ENCODE data around the gene STAC.

Gene STAC

DNA sequence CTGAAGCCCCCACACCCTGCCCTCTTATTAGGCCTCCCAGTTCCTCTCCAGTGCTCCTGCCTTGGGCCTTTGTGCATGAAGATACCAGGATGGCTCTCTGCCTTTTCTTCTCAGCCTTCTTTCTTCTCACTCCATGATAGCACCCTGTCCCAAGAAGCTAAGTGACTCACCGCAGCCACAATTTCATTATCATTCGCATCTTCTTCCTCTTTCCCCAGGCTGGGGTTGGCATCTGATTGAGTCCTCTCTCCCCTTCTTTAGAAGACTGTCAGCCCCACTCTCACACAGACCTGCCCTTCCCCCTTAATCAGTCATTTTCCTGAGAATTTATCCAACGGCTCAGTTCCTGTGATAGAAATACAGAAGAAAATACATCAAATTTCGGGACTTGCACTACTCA, 102.0 kb downstream of the STAC start:
- TF ChIP-seq PPARA (CRISPR knock-in tag; IDR thresholded peaks at IDR 0.05; ENCODE audit: borderline replicate concordance) (no peak), BACH2 (CRISPR knock-in tag; IDR thresholded peaks at IDR 0.05; ENCODE audit: borderline replicate concordance) (no peak)
- TF ChIP-seq, protein P1, sequence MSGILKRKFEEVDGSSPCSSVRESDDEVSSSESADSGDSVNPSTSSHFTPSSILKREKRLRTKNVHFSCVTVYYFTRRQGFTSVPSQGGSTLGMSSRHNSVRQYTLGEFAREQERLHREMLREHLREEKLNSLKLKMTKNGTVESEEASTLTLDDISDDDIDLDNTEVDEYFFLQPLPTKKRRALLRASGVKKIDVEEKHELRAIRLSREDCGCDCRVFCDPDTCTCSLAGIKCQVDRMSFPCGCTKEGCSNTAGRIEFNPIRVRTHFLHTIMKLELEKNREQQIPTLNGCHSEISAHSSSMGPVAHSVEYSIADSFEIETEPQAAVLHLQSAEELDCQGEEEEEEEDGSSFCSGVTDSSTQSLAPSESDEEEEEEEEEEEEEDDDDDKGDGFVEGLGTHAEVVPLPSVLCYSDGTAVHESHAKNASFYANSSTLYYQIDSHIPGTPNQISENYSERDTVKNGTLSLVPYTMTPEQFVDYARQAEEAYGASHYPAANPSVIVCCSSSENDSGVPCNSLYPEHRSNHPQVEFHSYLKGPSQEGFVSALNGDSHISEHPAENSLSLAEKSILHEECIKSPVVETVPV (CRISPR knock-in tag; IDR thresholded peaks at IDR 0.05): no peak
- ATAC-seq: no peak

DNA sequence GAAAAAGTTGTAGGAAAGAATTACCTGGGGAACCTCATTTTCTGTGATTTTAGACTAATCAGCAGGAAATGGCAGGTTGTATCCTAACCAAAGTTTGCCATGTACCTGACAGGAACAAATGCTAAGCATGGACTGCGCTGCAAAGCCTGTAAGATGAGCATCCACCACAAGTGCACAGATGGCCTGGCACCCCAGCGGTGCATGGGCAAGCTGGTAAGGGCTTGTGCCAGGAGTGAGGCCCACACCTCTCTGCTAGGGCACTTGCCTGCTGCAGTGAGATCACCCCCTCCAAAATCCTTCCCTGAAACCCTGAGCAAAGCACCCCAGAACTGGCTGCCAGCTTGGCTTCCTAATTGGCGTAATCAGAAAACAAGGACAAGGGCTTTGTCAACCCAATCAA, 102.6 kb downstream of the STAC start:
- no peak for ATAC-seq
- TF ChIP-seq SNAI2 (CRISPR knock-in tag; IDR thresholded peaks at IDR 0.05) (no peak), ZNF8 (CRISPR knock-in tag; IDR thresholded peaks at IDR 0.05) (no peak), TSHZ2 (CRISPR knock-in tag; IDR thresholded peaks at IDR 0.05) (no peak), RARB (CRISPR knock-in tag; IDR thresholded peaks at IDR 0.05) (no peak), BACH2 (CRISPR knock-in tag; IDR thresholded peaks at IDR 0.05; ENCODE audit: borderline replicate concordance) (no peak), TOX (CRISPR knock-in tag; IDR thresholded peaks at IDR 0.05; ENCODE audit: borderline replicate concordance) (no peak), ZFP3 (CRISPR knock-in tag; IDR thresholded peaks at IDR 0.05) (no peak), TCF4 (CRISPR knock-in tag; IDR thresholded peaks at IDR 0.05; ENCODE audit: borderline replicate concordance) (no peak), CSDC2 (CRISPR knock-in tag; IDR thresholded peaks at IDR 0.05) (no peak), ESRRG (CRISPR knock-in tag; IDR thresholded peaks at IDR 0.05) (no peak)
- TF ChIP-seq, protein P2, sequence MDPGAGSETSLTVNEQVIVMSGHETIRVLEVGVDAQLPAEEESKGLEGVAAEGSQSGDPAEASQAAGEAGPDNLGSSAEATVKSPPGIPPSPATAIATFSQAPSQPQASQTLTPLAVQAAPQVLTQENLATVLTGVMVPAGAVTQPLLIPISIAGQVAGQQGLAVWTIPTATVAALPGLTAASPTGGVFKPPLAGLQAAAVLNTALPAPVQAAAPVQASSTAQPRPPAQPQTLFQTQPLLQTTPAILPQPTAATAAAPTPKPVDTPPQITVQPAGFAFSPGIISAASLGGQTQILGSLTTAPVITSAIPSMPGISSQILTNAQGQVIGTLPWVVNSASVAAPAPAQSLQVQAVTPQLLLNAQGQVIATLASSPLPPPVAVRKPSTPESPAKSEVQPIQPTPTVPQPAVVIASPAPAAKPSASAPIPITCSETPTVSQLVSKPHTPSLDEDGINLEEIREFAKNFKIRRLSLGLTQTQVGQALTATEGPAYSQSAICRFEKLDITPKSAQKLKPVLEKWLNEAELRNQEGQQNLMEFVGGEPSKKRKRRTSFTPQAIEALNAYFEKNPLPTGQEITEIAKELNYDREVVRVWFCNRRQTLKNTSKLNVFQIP (CRISPR knock-in tag; IDR thresholded peaks at IDR 0.05; ENCODE audit: borderline replicate concordance, low read depth): no peak

- no peak for TF ChIP-seq ZC3H10 (CRISPR knock-in tag; IDR thresholded peaks at IDR 0.05)
- TF ChIP-seq ARNTL (CRISPR knock-in tag; IDR thresholded peaks at IDR 0.05; ENCODE audit: borderline replicate concordance, low read depth): no peak
- TF ChIP-seq, protein P2 (CRISPR knock-in tag; IDR thresholded peaks at IDR 0.05; ENCODE audit: borderline replicate concordance, low read depth): no peak
- no peak for TF ChIP-seq SNAI2 (CRISPR knock-in tag; IDR thresholded peaks at IDR 0.05)
- no peak for TF ChIP-seq TCF4 (CRISPR knock-in tag; IDR thresholded peaks at IDR 0.05; ENCODE audit: borderline replicate concordance)
- no peak for TF ChIP-seq CSDC2 (CRISPR knock-in tag; IDR thresholded peaks at IDR 0.05)
- TF ChIP-seq ZNF8 (CRISPR knock-in tag; IDR thresholded peaks at IDR 0.05): no peak
- no peak for TF ChIP-seq OSR1 (CRISPR knock-in tag; IDR thresholded peaks at IDR 0.05)
- TF ChIP-seq ESRRG (CRISPR knock-in tag; IDR thresholded peaks at IDR 0.05): no peak
- no peak for TF ChIP-seq ZFP30 (CRISPR knock-in tag; IDR thresholded peaks at IDR 0.05)
- TF ChIP-seq ZNF565 (CRISPR knock-in tag; conservative IDR thresholded peaks at IDR 0.05; ENCODE audit: low read depth): no peak
- no peak for TF ChIP-seq TSHZ2 (CRISPR knock-in tag; IDR thresholded peaks at IDR 0.05)
- TF ChIP-seq, protein P3, sequence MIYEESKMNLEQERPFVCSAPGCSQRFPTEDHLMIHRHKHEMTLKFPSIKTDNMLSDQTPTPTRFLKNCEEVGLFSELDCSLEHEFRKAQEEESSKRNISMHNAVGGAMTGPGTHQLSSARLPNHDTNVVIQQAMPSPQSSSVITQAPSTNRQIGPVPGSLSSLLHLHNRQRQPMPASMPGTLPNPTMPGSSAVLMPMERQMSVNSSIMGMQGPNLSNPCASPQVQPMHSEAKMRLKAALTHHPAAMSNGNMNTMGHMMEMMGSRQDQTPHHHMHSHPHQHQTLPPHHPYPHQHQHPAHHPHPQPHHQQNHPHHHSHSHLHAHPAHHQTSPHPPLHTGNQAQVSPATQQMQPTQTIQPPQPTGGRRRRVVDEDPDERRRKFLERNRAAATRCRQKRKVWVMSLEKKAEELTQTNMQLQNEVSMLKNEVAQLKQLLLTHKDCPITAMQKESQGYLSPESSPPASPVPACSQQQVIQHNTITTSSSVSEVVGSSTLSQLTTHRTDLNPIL (CRISPR knock-in tag; IDR thresholded peaks at IDR 0.05; ENCODE audit: low read depth): no peak
- TF ChIP-seq ZFP3 (CRISPR knock-in tag; IDR thresholded peaks at IDR 0.05): no peak
- no peak for TF ChIP-seq RARB (CRISPR knock-in tag; IDR thresholded peaks at IDR 0.05)
- no peak for TF ChIP-seq TOX (CRISPR knock-in tag; IDR thresholded peaks at IDR 0.05; ENCODE audit: borderline replicate concordance)
- TF ChIP-seq BACH2 (CRISPR knock-in tag; IDR thresholded peaks at IDR 0.05; ENCODE audit: borderline replicate concordance): no peak
- TF ChIP-seq, protein P4, sequence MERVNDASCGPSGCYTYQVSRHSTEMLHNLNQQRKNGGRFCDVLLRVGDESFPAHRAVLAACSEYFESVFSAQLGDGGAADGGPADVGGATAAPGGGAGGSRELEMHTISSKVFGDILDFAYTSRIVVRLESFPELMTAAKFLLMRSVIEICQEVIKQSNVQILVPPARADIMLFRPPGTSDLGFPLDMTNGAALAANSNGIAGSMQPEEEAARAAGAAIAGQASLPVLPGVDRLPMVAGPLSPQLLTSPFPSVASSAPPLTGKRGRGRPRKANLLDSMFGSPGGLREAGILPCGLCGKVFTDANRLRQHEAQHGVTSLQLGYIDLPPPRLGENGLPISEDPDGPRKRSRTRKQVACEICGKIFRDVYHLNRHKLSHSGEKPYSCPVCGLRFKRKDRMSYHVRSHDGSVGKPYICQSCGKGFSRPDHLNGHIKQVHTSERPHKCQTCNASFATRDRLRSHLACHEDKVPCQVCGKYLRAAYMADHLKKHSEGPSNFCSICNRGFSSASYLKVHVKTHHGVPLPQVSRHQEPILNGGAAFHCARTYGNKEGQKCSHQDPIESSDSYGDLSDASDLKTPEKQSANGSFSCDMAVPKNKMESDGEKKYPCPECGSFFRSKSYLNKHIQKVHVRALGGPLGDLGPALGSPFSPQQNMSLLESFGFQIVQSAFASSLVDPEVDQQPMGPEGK (CRISPR knock-in tag; IDR thresholded peaks at IDR 0.05; ENCODE audit: borderline replicate concordance): no peak
- ATAC-seq: no peak
Measured at GRCh38 chr3:36483709-36484108, 103.4 kb downstream of the STAC start.

All from SK-N-SH treated with all-trans-retinoic acid at 6 μM for 48 hours (cell line).